H1 (cell line): Measurements from ENCODE around the gene CEP250. TPM values are rescaled to one million over a fixed set of nuclear protein-coding genes. Genes with fewer than 3 reads are reported as not detected.

Experiments used
- KDM1A ChIP-seq: fragments of 200-600, 300-600 bp; sonication (generic); IDR thresholded peaks from 2 replicates; pipeline ENCODE4 v1.7.1; 2016; ENCODE audit warnings: mild to moderate bottlenecking, low read length, borderline replicate concordance
- POLR2AphosphoS5 ChIP-seq: IDR thresholded peaks from 2 replicates; pipeline ENCODE4 v1.6.1; 2011; ENCODE audit warnings: low read depth, low read length
- polyA plus RNA-seq, 7 experiments: library from polyadenylated mRNA; depleted of rRNA in 3 of 7; stranded (reverse) in 5 of 7; unstranded in 2 of 7; fragments of >200 nt in 5 of 7; fragments of 200-250 nt in 2 of 7; gene quantifications; 1 replicate in 5 of 7; 2 replicates in 1 of 7; 4 replicates in 1 of 7; pipeline versions ENCODE4 v1.2.1 to v1.2.3, GENCODE V29; 2011 to 2013; ENCODE audit warnings: missing spikeins in 2 of 7, mixed read lengths in 2 of 7
- total RNA-seq: library from RNA; stranded (reverse); fragmentation: NEBNext Ultra II Directional; extraction: Animal tissue kit (Norgen Biotek cat#: 25700); gene quantifications from 2 replicates; pipeline ENCODE4 v1.2.1, GENCODE V29; 2021

The CEP250 gene
- total and polyA plus RNA-seq, 2 of the 8 experiments (the other 6 are each of a cell fraction or from before 2014, with no cell fraction given): 2.6 to 33.7 TPM

GRCh38 chr20:35431621-35432429, 23.6 kb upstream of the CEP250 start (continued):
- TF ChIP-seq POLR2AphosphoS5 (no peak), KDM1A (no peak)
